Mucosa of stomach (tissue), 1 donor: ENCODE data around the gene TAPT1.

Experiments
- H3K27me3 ChIP-seq: one replicate; pipeline ENCODE4 v1.7.0; 2013; ENCODE audit warnings: mild to moderate bottlenecking, low read length; ENCODE audit not compliant: control insufficient read depth, insufficient read depth
- H3K36me3 ChIP-seq: one replicate; pipeline ENCODE4 v1.7.0; 2013; ENCODE audit warnings: low read length; ENCODE audit not compliant: control insufficient read depth, insufficient read depth
- H3K4me1 ChIP-seq: one replicate; pipeline ENCODE4 v1.7.0; 2013; ENCODE audit warnings: mild to moderate bottlenecking, low read length; ENCODE audit not compliant: control insufficient read depth, insufficient read depth
- H3K4me3 ChIP-seq: one replicate; pipeline ENCODE4 v1.7.0; 2013; ENCODE audit warnings: low read length
- H3K9ac ChIP-seq: one replicate; pipeline ENCODE4 v1.7.0; 2013; ENCODE audit warnings: mild to moderate bottlenecking, low read length, moderate library complexity
- H3K9me3 ChIP-seq: one replicate; pipeline ENCODE4 v1.7.0; 2013; ENCODE audit warnings: mild to moderate bottlenecking, low read length, moderate library complexity; ENCODE audit not compliant: control insufficient read depth
- donor health status: Pancreatic carcinoma.

TAPT1 gene

GRCh38 chr4:16224264-16225166 lies 1.8 kb downstream of the TAPT1 start:
- Histone ChIP-seq H3K9ac (peak overlapping the region; percentile 90), H3K36me3 (no peaks in the 10 kb centered on the region), H3K4me1 (peaks cover 19% of the 10 kb centered on the region), H3K9me3 (no peaks in the 10 kb centered on the region), H3K27me3 (no peaks in the 10 kb centered on the region), H3K4me3 (peak overlapping the region; percentile 83)

DNA sequence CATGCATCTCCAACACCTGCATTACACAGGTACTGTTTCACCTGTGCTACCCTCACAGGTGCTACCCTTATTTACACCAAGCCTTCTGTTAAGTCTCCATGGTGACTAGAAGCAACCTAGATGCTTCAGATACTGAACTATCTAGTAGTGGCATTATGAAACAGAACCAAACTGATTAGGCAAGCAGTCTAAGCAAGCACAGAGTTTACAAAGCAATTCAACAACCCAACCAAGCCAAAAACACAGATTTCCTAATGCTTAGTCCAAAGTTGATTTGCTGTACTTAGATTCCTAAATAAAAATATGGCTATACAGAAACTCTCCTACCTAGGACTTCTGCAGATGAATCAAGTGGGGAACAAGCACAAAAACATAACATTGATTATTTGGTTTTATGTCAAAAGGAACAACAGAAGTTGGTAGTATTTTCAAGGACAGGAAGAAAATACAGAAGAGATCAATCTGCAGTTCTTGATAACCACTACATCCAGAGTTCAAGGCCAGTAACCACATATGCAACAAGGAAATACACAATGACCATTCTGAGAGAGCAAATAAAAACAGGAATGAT lies 3.2 kb downstream of the TAPT1 start:
- H3K4me1 ChIP-seq, result peaks cover 19% of the 10 kb centered on the region
- no peak overlapping the region for H3K4me3 ChIP-seq
- no peaks in the 10 kb centered on the region for H3K27me3 ChIP-seq
- H3K36me3 ChIP-seq, result no peaks in the 10 kb centered on the region
- no peaks in the 10 kb centered on the region for H3K9me3 ChIP-seq
- no peak overlapping the region for H3K9ac ChIP-seq

GRCh38 chr4:16218950-16219349 lies 7.3 kb downstream of the TAPT1 start:
- no peak overlapping the region for H3K9ac ChIP-seq
- H3K27me3 ChIP-seq, result no peaks in the 10 kb centered on the region
- no peak overlapping the region for H3K4me3 ChIP-seq
- H3K9me3 ChIP-seq, result no peaks in the 10 kb centered on the region
- H3K4me1 ChIP-seq, result peaks cover 10% of the 10 kb centered on the region
- H3K36me3 ChIP-seq, result no peaks in the 10 kb centered on the region

GRCh38 chr4:16217300-16218051 lies 8.8 kb downstream of the TAPT1 start:
- H3K4me3 ChIP-seq, result no peak overlapping the region
- no peaks in the 10 kb centered on the region for H3K36me3 ChIP-seq
- no peaks in the 10 kb centered on the region for H3K27me3 ChIP-seq
- no peak overlapping the region for H3K9ac ChIP-seq
- H3K9me3 ChIP-seq, result no peaks in the 10 kb centered on the region
- no peaks in the 10 kb centered on the region for H3K4me1 ChIP-seq

- no peaks in the 10 kb centered on the region for H3K4me1 ChIP-seq
- H3K36me3 ChIP-seq, result no peaks in the 10 kb centered on the region
- no peaks in the 10 kb centered on the region for H3K9me3 ChIP-seq
- H3K9ac ChIP-seq, result no peak overlapping the region
- no peak overlapping the region for H3K4me3 ChIP-seq
- H3K27me3 ChIP-seq, result no peaks in the 10 kb centered on the region
Observed at GRCh38 chr4:16213121-16213520, 13.2 kb downstream of the TAPT1 start.

GRCh38 chr4:16212138-16212782 lies 14.0 kb downstream of the TAPT1 start:
- Histone ChIP-seq H3K4me3 (no peak overlapping the region), H3K36me3 (no peaks in the 10 kb centered on the region)

DNA sequence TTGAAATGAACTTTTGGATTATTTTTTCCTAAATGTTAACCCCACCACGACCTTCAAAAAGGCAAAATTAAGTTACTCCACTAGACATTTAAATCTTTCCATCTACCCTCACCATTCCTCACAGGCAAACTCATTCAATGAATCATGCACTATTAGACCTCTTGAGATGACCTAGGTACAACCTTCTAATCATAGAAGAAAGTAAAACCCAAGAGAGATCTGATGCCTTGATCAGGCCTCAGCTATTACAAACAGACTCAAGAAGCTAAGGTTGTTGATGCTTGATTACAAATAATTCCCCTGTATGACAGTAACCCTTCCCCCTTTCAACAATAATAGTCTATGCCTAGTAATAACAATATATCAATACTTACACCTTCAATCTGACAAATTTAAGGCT lies 18.9 kb downstream of the TAPT1 start:
- Histone ChIP-seq H3K9ac (no peak overlapping the region), H3K4me3 (no peak overlapping the region), H3K36me3 (no peaks in the 10 kb centered on the region), H3K9me3 (no peaks in the 10 kb centered on the region), H3K4me1 (no peaks in the 10 kb centered on the region), H3K27me3 (no peaks in the 10 kb centered on the region)

More at GRCh38 chr4:16212138-16212782, 14.0 kb downstream of the TAPT1 start:
- no peaks in the 10 kb centered on the region for H3K27me3 ChIP-seq
- no peak overlapping the region for H3K9ac ChIP-seq
- H3K4me1 ChIP-seq, result no peaks in the 10 kb centered on the region
- H3K9me3 ChIP-seq, result no peaks in the 10 kb centered on the region

GRCh38 chr4:16206848-16207247 lies 19.4 kb downstream of the TAPT1 start:
- H3K36me3 ChIP-seq, result no peaks in the 10 kb centered on the region
- H3K27me3 ChIP-seq, result no peaks in the 10 kb centered on the region
- H3K9ac ChIP-seq, result no peak overlapping the region
- no peaks in the 10 kb centered on the region for H3K9me3 ChIP-seq
- H3K4me1 ChIP-seq, result no peaks in the 10 kb centered on the region
- H3K4me3 ChIP-seq, result no peak overlapping the region

DNA sequence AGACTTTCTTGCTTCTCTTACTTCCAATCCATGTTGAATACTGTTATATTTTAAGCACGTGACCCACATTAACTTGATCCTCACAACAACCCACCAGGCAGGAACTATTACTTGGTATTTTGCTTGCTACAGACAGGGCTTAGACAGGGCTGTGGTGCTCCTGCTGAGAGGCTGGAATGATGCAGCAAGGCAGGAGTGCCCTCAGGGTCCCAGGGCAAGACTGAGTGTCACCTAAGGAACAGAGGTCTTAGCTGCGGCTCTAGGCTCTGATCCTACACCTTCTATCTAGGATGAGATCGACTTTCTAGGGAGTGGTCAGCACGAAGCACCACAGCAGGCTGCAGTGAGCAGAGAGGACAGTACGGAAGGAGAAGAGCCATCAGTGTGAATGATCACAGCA lies 20.0 kb downstream of the TAPT1 start:
- H3K4me1 ChIP-seq, result no peaks in the 10 kb centered on the region
- H3K27me3 ChIP-seq, result no peaks in the 10 kb centered on the region
- H3K9me3 ChIP-seq, result no peaks in the 10 kb centered on the region
- no peak overlapping the region for H3K9ac ChIP-seq
- H3K4me3 ChIP-seq, result no peak overlapping the region
- no peaks in the 10 kb centered on the region for H3K36me3 ChIP-seq

GRCh38 chr4:16205298-16206164 lies 20.7 kb downstream of the TAPT1 start:
- no peak overlapping the region for H3K4me3 ChIP-seq
- H3K9ac ChIP-seq, result no peak overlapping the region
- H3K9me3 ChIP-seq, result no peaks in the 10 kb centered on the region
- H3K4me1 ChIP-seq, result no peaks in the 10 kb centered on the region
- H3K36me3 ChIP-seq, result no peaks in the 10 kb centered on the region
- no peaks in the 10 kb centered on the region for H3K27me3 ChIP-seq

- Histone ChIP-seq H3K36me3 (no peaks in the 10 kb centered on the region), H3K4me3 (no peak overlapping the region), H3K9ac (no peak overlapping the region), H3K9me3 (no peaks in the 10 kb centered on the region), H3K27me3 (no peaks in the 10 kb centered on the region), H3K4me1 (no peaks in the 10 kb centered on the region)
Observed at GRCh38 chr4:16204505-16204904, 21.8 kb downstream of the TAPT1 start.
